Ishikawa (cell line): ENCODE measurements around the gene C2CD4C.

ENCODE experiments used
- CEBPB ChIP-seq: IDR thresholded peaks from 2 replicates; pipeline ENCODE4 v1.6.1; 2012
- CREB1 ChIP-seq: IDR thresholded peaks from 2 replicates; pipeline ENCODE4 v1.6.1; 2012; ENCODE audit warnings: low read depth
- EGR1 ChIP-seq: IDR thresholded peaks from 2 replicates; pipeline ENCODE4 v1.6.1; 2012
- EP300 ChIP-seq: IDR thresholded peaks from 2 replicates; pipeline ENCODE4 v1.6.1; 2012; ENCODE audit warnings: borderline replicate concordance
- FOXM1 ChIP-seq: IDR thresholded peaks from 2 replicates; pipeline ENCODE4 v1.6.1; 2012; ENCODE audit warnings: low read depth, borderline replicate concordance
- MAX ChIP-seq: IDR thresholded peaks from 2 replicates; pipeline ENCODE4 v1.6.1; 2012
- NFIC ChIP-seq: IDR thresholded peaks from 2 replicates; pipeline ENCODE4 v1.6.1; 2012
- RAD21 ChIP-seq: IDR thresholded peaks from 2 replicates; pipeline ENCODE4 v1.6.1; 2012; ENCODE audit warnings: low read depth
- REST ChIP-seq: IDR thresholded peaks from 2 replicates; pipeline ENCODE4 v1.6.1; 2012; ENCODE audit warnings: low read depth, mild to moderate bottlenecking
- TAF1 ChIP-seq: IDR thresholded peaks from 2 replicates; pipeline ENCODE4 v1.6.1; 2012; ENCODE audit warnings: low read depth, mild to moderate bottlenecking
- TCF12 ChIP-seq: IDR thresholded peaks from 2 replicates; pipeline ENCODE4 v1.6.1; 2012; ENCODE audit warnings: low read depth
- TEAD4 ChIP-seq: IDR thresholded peaks from 2 replicates; pipeline ENCODE4 v1.6.1; 2012
- USF1 ChIP-seq: IDR thresholded peaks from 2 replicates; pipeline ENCODE4 v1.6.1; 2012
- YY1 ChIP-seq: IDR thresholded peaks from 2 replicates; pipeline ENCODE4 v1.6.1; 2012; ENCODE audit warnings: low read depth
- ZBTB7A ChIP-seq: IDR thresholded peaks from 2 replicates; pipeline ENCODE4 v1.6.1; 2012; ENCODE audit warnings: low read depth

The C2CD4C gene

GRCh38 chr19:438416-438958 lies 29.5 kb upstream of the C2CD4C start:
- TF ChIP-seq NFIC: no peak
- no peak for TF ChIP-seq USF1
- no peak for TF ChIP-seq EGR1
- no peak for TF ChIP-seq CREB1
- no peak for TF ChIP-seq TEAD4
- TF ChIP-seq MAX: no peak
- TF ChIP-seq YY1: no peak
- TF ChIP-seq ZBTB7A: no peak

GRCh38 chr19:437041-437440 lies 28.1 kb upstream of the C2CD4C start:
- TF ChIP-seq NFIC: no peak
- no peak for TF ChIP-seq USF1
- no peak for TF ChIP-seq YY1
- TF ChIP-seq EP300: no peak
- no peak for TF ChIP-seq CREB1
- TF ChIP-seq REST: no peak

GRCh38 chr19:436413-436950 lies 27.5 kb upstream of the C2CD4C start:
- no peak for TF ChIP-seq FOXM1
- TF ChIP-seq ZBTB7A: 0 out of 2 replicates have a peak, but pooled peaks have one; percentile 44

- TF ChIP-seq NFIC: no peak
- TF ChIP-seq CREB1: no peak
- no peak for TF ChIP-seq TCF12
- no peak for TF ChIP-seq ZBTB7A
- no peak for TF ChIP-seq TAF1
- no peak for TF ChIP-seq EGR1
- no peak for TF ChIP-seq YY1
- TF ChIP-seq CEBPB: no peak
- no peak for TF ChIP-seq RAD21
- no peak for TF ChIP-seq USF1
- no peak for TF ChIP-seq TEAD4
- TF ChIP-seq MAX: no peak
- TF ChIP-seq FOXM1: no peak
These were observed 26.9 kb upstream of the C2CD4C start for GRCh38 chr19:435707-436412.

- no peak for TF ChIP-seq CEBPB
- TF ChIP-seq TAF1: no peak
These were observed 26.2 kb upstream of the C2CD4C start for GRCh38 chr19:435056-435706.

- TF ChIP-seq NFIC (no peak), EP300 (no peak), CEBPB (no peak), MAX (no peak)
These were observed 25.4 kb upstream of the C2CD4C start for GRCh38 chr19:434152-434960.

- no peak for TF ChIP-seq TEAD4
- no peak for TF ChIP-seq REST
- no peak for TF ChIP-seq CREB1
- TF ChIP-seq USF1: no peak
- TF ChIP-seq EGR1: no peak
- no peak for TF ChIP-seq CEBPB
- no peak for TF ChIP-seq FOXM1
- TF ChIP-seq EP300: no peak
- TF ChIP-seq NFIC: no peak
- no peak for TF ChIP-seq YY1
- no peak for TF ChIP-seq MAX
- no peak for TF ChIP-seq TCF12
- no peak for TF ChIP-seq RAD21
- TF ChIP-seq ZBTB7A: no peak
- TF ChIP-seq TAF1: no peak
These were observed 21.8 kb upstream of the C2CD4C start for GRCh38 chr19:430701-431100.
